A549 (cell line): ENCODE measurements around the gene TARP.

Experiments used
- ATAC-seq, 2 experiments: fragments of 200-7000 bp in 1 of 2; fragments of >200 bp in 1 of 2; cut with Nextera tagmentation in 1 of 2; cut with Tn5 transposase in 1 of 2; 3 replicates each; pipeline versions ENCODE4 v1.8.0 to v1.9.1; 2018 to 2020; ENCODE audit warnings: mild to moderate bottlenecking in 1 of 2, moderate library complexity in 1 of 2
- CTCF ChIA-PET: fragments of 300-600 bp; sonication (Branson Sonifier 250); formaldehyde crosslinking; extraction: SDS; loops from one replicate; lab custom pipeline; 2021; ENCODE audit warnings: antibody characterized with exemption, inconsistent platforms; lab: Yijun Ruan, JAX
- POLR2A ChIA-PET: fragments of 350-600 bp; formaldehyde crosslinking; extraction: SDS; loops from one replicate; lab custom pipeline; 2021; ENCODE audit warnings: antibody characterized with exemption, inconsistent platforms; lab: Yijun Ruan, JAX
- DNase-seq, 2 experiments: peaks; one replicate each; pipeline versions ENCODE4 v3.0.0 to v3.0.0-alpha.2; 2011 to 2016; ENCODE audit warnings: low read depth in 1 of 2, low spot score in 1 of 2
- FAIRE-seq: peaks from 2 replicates; lab custom pipeline; 2011; peaks lifted over from hg19 to GRCh38; lab: Jason Lieb, UNC
- H3K27ac ChIP-seq, 2 experiments: fragments of >200 bp; sonication (Bioruptor Twin); formaldehyde crosslinking; 3 replicates each; pipeline ENCODE4 v1.5.1; 2016 to 2017
- H3K4me1 ChIP-seq: fragments of >200 bp; sonication (Bioruptor Twin); formaldehyde crosslinking; 3 replicates; pipeline ENCODE4 v1.6.1; 2016
- H3K4me2 ChIP-seq: fragments of >200 bp; sonication (Bioruptor Twin); formaldehyde crosslinking; 3 replicates; pipeline ENCODE4 v1.6.1; 2016
- H3K4me3 ChIP-seq: fragments of >200 bp; sonication (Bioruptor Twin); formaldehyde crosslinking; 3 replicates; pipeline ENCODE4 v1.5.1; 2016
- H3K9me3 ChIP-seq: fragments of >200 bp; sonication (Bioruptor Twin); formaldehyde crosslinking; 3 replicates; pipeline ENCODE4 v1.6.1; 2016
- BHLHE40 ChIP-seq: IDR thresholded peaks from 2 replicates; pipeline ENCODE4 v1.6.1; 2012; ENCODE audit warnings: low read depth, low read length, inconsistent platforms
- CBX2 ChIP-seq: fragments of 200-600 bp; sonication (generic); IDR thresholded peaks from 2 replicates; pipeline ENCODE4 v1.6.1; 2016; ENCODE audit warnings: low read depth, mild to moderate bottlenecking, borderline replicate concordance
- CBX8 ChIP-seq: fragments of 200-600 bp; sonication (generic); IDR thresholded peaks from 2 replicates; pipeline ENCODE4 v1.6.1; 2016
- CEBPB ChIP-seq, 2 experiments: fragments of >200 bp in 1 of 2; sonication (Bioruptor Twin) in 1 of 2; formaldehyde crosslinking in 1 of 2; IDR thresholded peaks; 2 replicates each; pipeline ENCODE4 v1.6.1; 2012 to 2016
- CHD4 ChIP-seq: fragments of 200-600 bp; sonication (generic); IDR thresholded peaks from 2 replicates; pipeline ENCODE4 v1.6.1; 2016; ENCODE audit warnings: antibody characterized with exemption, mild to moderate bottlenecking, borderline replicate concordance
- FOSB ChIP-seq: fragments of 250-450 bp; sonication (Bioruptor Pico); IDR thresholded peaks from 2 replicates; pipeline ENCODE4 v1.5.0; 2020; ENCODE audit warnings: mild to moderate bottlenecking, moderate library complexity
- FOSL2 ChIP-seq, 2 experiments: fragments of 450-650 bp in 1 of 2; fragments of >200 bp in 1 of 2; sonication (Bioruptor Twin) in 1 of 2; formaldehyde crosslinking; IDR thresholded peaks; 2 replicates each; pipeline versions ENCODE4 v1.5.0 to v1.6.1; 2016 to 2020; ENCODE audit warnings: mild to moderate bottlenecking in 1 of 2, moderate library complexity in 1 of 2
- FOXS1 ChIP-seq: fragments of 250-450 bp; sonication (Bioruptor Pico); IDR thresholded peaks from 2 replicates; pipeline ENCODE4 v1.5.0; 2020; ENCODE audit warnings: mild to moderate bottlenecking, moderate library complexity
- GATA3 ChIP-seq: IDR thresholded peaks from 2 replicates; pipeline ENCODE4 v1.6.1; 2012; ENCODE audit warnings: borderline replicate concordance
- HDAC2 ChIP-seq: fragments of 200-600 bp; sonication (generic); IDR thresholded peaks from 2 replicates; pipeline ENCODE4 v1.6.1; 2016
- HOXB13 ChIP-seq: fragments of 250-450 bp; sonication (Bioruptor Pico); IDR thresholded peaks from 2 replicates; pipeline ENCODE4 v1.5.0; 2020; ENCODE audit warnings: low read depth, mild to moderate bottlenecking, moderate library complexity
- HOXB5 ChIP-seq: fragments of 250-450 bp; sonication (Bioruptor Pico); IDR thresholded peaks from 2 replicates; pipeline ENCODE4 v1.5.0; 2020; ENCODE audit warnings: mild to moderate bottlenecking, moderate library complexity
- JUNB ChIP-seq: fragments of >200 bp; sonication (Bioruptor Twin); formaldehyde crosslinking; IDR thresholded peaks from 2 replicates; pipeline ENCODE4 v1.6.1; 2016
- MAFK ChIP-seq: fragments of 450-650 bp; IDR thresholded peaks from 2 replicates; pipeline ENCODE4 v1.6.1; 2014; ENCODE audit not compliant: partially characterized antibody
- NFE2L2 ChIP-seq: fragments of 150-350 bp; conservative IDR thresholded peaks from 2 replicates; pipeline ENCODE4 v1.6.1; 2014; ENCODE audit warnings: low read length
- PHF8 ChIP-seq: fragments of 200-600 bp; sonication (generic); IDR thresholded peaks from 2 replicates; pipeline ENCODE4 v1.6.1; 2016; ENCODE audit warnings: low read depth, mild to moderate bottlenecking, antibody characterized with exemption, moderate library complexity, borderline replicate concordance
- POLR2A ChIP-seq: IDR thresholded peaks from 2 replicates; pipeline ENCODE4 v1.6.1; 2012; ENCODE audit warnings: mild to moderate bottlenecking, low read length
- RCOR1 ChIP-seq: fragments of 150-350 bp; IDR thresholded peaks from 2 replicates; pipeline ENCODE4 v1.6.1; 2014; ENCODE audit warnings: antibody characterized with exemption, low read length, low read depth
- RNF2 ChIP-seq: fragments of 200-600 bp; sonication (generic); IDR thresholded peaks from 2 replicates; pipeline ENCODE4 v1.6.1; 2016; ENCODE audit warnings: low read depth, mild to moderate bottlenecking, antibody characterized with exemption, moderate library complexity, borderline replicate concordance
- SMC3 ChIP-seq: fragments of >200 bp; sonication (Bioruptor Twin); formaldehyde crosslinking; IDR thresholded peaks from 3 replicates; pipeline ENCODE4 v1.6.1; 2018; ENCODE audit warnings: inconsistent platforms
- TFCP2L1 ChIP-seq: fragments of 250-450 bp; sonication (Bioruptor Pico); IDR thresholded peaks from 2 replicates; pipeline ENCODE4 v1.5.0; 2021; ENCODE audit warnings: mild to moderate bottlenecking
- TP53 ChIP-seq: fragments of 250-450 bp; sonication (Bioruptor Pico); IDR thresholded peaks from 2 replicates; pipeline ENCODE4 v1.5.0; 2021; ENCODE audit warnings: mild to moderate bottlenecking, moderate library complexity
- ZC3H11A ChIP-seq: fragments of 450-650 bp; IDR thresholded peaks from 2 replicates; pipeline ENCODE4 v1.6.1; 2014; ENCODE audit warnings: antibody characterized with exemption, mild to moderate bottlenecking
- ZFP36 ChIP-seq: fragments of 450-650 bp; IDR thresholded peaks from 2 replicates; pipeline ENCODE4 v1.6.1; 2014; ENCODE audit warnings: borderline replicate concordance; ENCODE audit not compliant: partially characterized antibody
- WGBS: methylation state at CpG from one replicate; pipeline ENCODE4 v1.1.6; 2017; ENCODE audit errors: missing lambda C conversion rate; 5-methylcytosine and 5-hydroxymethylcytosine counted together
- TF ChIP-seq, protein P1 (sequence below): fragments of >200 bp; sonication (Bioruptor Twin); formaldehyde crosslinking; IDR thresholded peaks from 3 replicates; pipeline ENCODE4 v1.6.1; 2016
- TF ChIP-seq, protein P2 (sequence below): fragments of 450-650 bp; IDR thresholded peaks from 2 replicates; pipeline ENCODE4 v1.6.1; 2014; ENCODE audit warnings: antibody characterized with exemption
- TF ChIP-seq, protein P3 (sequence below): IDR thresholded peaks from 2 replicates; pipeline ENCODE4 v1.6.1; 2012
- TF ChIP-seq, protein P4 (sequence below): fragments of 250-450 bp; sonication (Bioruptor Pico); IDR thresholded peaks from 2 replicates; pipeline ENCODE4 v1.5.0; 2021; ENCODE audit warnings: mild to moderate bottlenecking, moderate library complexity, borderline replicate concordance
- TF ChIP-seq, protein P5 (sequence below): fragments of >200 bp; sonication (Bioruptor Twin); formaldehyde crosslinking; IDR thresholded peaks from 3 replicates; pipeline ENCODE4 v1.5.1; 2016

Gene TARP

DNA sequence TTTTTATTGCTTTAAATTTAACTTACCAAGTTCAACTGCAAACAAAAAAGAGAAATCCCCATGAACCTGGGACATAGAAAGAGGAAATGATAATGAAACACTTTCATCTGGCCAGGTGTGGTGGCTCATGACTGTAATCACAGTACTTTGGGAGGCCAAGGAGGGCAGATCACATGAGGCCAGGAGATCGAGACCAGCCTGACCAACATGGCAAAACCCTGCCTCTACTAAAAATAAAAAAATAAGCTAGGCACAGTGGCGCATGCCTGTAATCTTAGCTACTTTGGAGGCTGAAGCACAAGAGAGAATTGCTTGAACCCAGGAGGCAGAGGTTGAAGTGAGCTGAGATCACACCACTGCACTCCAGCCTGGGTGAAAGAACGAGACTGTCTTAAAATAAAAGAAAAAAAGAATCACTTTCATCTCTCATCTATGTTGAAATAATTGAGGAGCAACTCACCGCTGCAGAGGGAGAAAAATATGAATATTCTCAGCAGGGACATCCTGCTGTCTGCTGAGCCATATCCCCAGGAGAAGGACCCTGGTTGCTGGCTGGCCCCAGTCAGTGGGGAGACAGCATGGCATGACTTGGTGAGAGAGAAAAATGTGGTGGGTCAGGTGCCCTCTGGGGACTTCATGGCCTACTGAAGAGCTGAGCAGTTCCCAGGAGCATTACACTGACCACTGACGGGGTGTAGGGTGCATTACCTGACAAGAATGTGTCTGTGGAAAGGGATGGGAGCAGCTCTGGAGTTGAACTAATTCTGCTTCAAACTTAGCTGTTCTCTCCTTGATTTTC lies 22.8 kb upstream of the TARP start:
- FAIRE-seq (no peak), ATAC-seq (no peak)
- Histone ChIP-seq H3K4me2 (no peak overlapping the region), H3K9me3 (0 out of 3 replicates have a peak, but pooled peaks cover 3% of the 10 kb centered on the region), H3K27ac (no peak overlapping the region)
- WGBS, result 59% methylated on average over 5 of the region's 5 CpGs
- TF ChIP-seq CEBPB (IDR thresholded peaks at IDR 0.05) (no peak), FOSL2 (IDR thresholded peaks at IDR 0.05) (no peak), FOSL2 (CRISPR knock-in tag; IDR thresholded peaks at IDR 0.05) (no peak), BHLHE40 (no peak), GATA3 (no peak), PHF8 (no peak), RCOR1 (no peak), TP53 (CRISPR knock-in tag) (no peak), CBX8 (no peak), HOXB5 (CRISPR knock-in tag) (no peak), CHD4 (no peak), CBX2 (no peak), RNF2 (no peak)
- TF ChIP-seq, protein P1, sequence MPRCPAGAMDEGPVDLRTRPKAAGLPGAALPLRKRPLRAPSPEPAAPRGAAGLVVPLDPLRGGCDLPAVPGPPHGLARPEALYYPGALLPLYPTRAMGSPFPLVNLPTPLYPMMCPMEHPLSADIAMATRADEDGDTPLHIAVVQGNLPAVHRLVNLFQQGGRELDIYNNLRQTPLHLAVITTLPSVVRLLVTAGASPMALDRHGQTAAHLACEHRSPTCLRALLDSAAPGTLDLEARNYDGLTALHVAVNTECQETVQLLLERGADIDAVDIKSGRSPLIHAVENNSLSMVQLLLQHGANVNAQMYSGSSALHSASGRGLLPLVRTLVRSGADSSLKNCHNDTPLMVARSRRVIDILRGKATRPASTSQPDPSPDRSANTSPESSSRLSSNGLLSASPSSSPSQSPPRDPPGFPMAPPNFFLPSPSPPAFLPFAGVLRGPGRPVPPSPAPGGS, result no peak
- TF ChIP-seq, protein P2, sequence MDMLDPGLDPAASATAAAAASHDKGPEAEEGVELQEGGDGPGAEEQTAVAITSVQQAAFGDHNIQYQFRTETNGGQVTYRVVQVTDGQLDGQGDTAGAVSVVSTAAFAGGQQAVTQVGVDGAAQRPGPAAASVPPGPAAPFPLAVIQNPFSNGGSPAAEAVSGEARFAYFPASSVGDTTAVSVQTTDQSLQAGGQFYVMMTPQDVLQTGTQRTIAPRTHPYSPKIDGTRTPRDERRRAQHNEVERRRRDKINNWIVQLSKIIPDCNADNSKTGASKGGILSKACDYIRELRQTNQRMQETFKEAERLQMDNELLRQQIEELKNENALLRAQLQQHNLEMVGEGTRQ, result no peak
- TF ChIP-seq, protein P3, sequence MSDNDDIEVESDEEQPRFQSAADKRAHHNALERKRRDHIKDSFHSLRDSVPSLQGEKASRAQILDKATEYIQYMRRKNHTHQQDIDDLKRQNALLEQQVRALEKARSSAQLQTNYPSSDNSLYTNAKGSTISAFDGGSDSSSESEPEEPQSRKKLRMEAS, result no peak
- TF ChIP-seq, all 56 proteins: peak for 0
- ChIA-PET CTCF (interaction anchor here (0.9 to 1.1 kb wide), 2 partner anchors 12 to 22 kb away, joined by 3 read pairs; no protein-coding TSS in a partner anchor), POLR2A (no interaction called here)
- no peak for DNase-seq
- Histone ChIP-seq H3K4me1 (no peaks in the 10 kb centered on the region), H3K4me3 (no peak overlapping the region)

DNA sequence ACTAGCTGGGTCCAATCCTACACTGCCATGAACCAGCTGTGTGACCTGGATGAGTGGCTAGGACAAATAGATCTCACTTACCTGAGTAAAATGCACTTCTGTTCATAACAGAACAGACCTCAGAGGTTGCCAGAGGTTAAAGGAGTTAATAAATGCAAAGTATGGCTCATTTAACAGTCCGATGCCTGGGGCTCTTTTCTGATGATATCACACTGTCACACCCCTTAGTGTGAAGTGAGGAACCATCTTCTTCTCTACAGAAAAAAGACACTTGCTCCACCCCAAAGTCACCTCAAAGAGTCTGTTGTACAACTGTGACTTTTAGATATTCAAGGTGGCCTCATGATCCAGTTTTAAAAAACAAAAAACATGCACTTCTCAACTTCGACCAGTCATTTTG lies 21.5 kb upstream of the TARP start:
- no peak for TF ChIP-seq HOXB13 (CRISPR knock-in tag)
- TF ChIP-seq POLR2A, result no peak
- TF ChIP-seq, protein P4, sequence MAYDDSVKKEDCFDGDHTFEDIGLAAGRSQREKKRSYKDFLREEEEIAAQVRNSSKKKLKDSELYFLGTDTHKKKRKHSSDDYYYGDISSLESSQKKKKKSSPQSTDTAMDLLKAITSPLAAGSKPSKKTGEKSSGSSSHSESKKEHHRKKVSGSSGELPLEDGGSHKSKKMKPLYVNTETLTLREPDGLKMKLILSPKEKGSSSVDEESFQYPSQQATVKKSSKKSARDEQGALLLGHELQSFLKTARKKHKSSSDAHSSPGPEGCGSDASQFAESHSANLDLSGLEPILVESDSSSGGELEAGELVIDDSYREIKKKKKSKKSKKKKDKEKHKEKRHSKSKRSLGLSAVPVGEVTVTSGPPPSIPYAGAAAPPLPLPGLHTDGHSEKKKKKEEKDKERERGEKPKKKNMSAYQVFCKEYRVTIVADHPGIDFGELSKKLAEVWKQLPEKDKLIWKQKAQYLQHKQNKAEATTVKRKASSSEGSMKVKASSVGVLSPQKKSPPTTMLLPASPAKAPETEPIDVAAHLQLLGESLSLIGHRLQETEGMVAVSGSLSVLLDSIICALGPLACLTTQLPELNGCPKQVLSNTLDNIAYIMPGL, result no peak
- no peak for TF ChIP-seq HDAC2
- no peak for TF ChIP-seq JUNB
- no peak for TF ChIP-seq ZFP36
- TF ChIP-seq NFE2L2, result no peak
- TF ChIP-seq BHLHE40, result no peak
- TF ChIP-seq FOSB (CRISPR knock-in tag), result no peak
- no peak for TF ChIP-seq FOXS1 (CRISPR knock-in tag)
- no peak for TF ChIP-seq CBX2
- TF ChIP-seq CEBPB (IDR thresholded peaks at IDR 0.05), result no peak
- TF ChIP-seq ZC3H11A, result no peak
- TF ChIP-seq, protein P5, sequence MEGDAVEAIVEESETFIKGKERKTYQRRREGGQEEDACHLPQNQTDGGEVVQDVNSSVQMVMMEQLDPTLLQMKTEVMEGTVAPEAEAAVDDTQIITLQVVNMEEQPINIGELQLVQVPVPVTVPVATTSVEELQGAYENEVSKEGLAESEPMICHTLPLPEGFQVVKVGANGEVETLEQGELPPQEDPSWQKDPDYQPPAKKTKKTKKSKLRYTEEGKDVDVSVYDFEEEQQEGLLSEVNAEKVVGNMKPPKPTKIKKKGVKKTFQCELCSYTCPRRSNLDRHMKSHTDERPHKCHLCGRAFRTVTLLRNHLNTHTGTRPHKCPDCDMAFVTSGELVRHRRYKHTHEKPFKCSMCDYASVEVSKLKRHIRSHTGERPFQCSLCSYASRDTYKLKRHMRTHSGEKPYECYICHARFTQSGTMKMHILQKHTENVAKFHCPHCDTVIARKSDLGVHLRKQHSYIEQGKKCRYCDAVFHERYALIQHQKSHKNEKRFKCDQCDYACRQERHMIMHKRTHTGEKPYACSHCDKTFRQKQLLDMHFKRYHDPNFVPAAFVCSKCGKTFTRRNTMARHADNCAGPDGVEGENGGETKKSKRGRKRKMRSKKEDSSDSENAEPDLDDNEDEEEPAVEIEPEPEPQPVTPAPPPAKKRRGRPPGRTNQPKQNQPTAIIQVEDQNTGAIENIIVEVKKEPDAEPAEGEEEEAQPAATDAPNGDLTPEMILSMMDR, result no peak
- no peak for TF ChIP-seq MAFK
- no peak for TF ChIP-seq SMC3
- TF ChIP-seq TFCP2L1 (CRISPR knock-in tag), result no peak
- FAIRE-seq (no peak), DNase-seq (no peak), ATAC-seq (no peak)
- ChIA-PET CTCF (interaction anchor here (0.8 kb wide), 1 partner anchor 50 kb away, joined by 3 read pairs; no protein-coding TSS in a partner anchor), POLR2A (no interaction called here)
- Histone ChIP-seq H3K27ac (no peak overlapping the region), H3K9me3 (0 out of 3 replicates have a peak, but pooled peaks cover 3% of the 10 kb centered on the region), H3K4me1 (no peaks in the 10 kb centered on the region), H3K4me2 (no peak overlapping the region), H3K4me3 (no peak overlapping the region)
- 62% methylated on average over 2 of the region's 2 CpGs for WGBS
